ENCODE results near the gene MAN1B1. TPM values are rescaled to one million over a fixed set of nuclear protein-coding genes. Genes with fewer than 3 reads are reported as not detected.

The MAN1B1 gene
- total and polyA plus RNA-seq, 2 donors (not counting 1 experiment from before 2014, with no cell fraction given) = 45.5 to 96.6 TPM

DNA sequence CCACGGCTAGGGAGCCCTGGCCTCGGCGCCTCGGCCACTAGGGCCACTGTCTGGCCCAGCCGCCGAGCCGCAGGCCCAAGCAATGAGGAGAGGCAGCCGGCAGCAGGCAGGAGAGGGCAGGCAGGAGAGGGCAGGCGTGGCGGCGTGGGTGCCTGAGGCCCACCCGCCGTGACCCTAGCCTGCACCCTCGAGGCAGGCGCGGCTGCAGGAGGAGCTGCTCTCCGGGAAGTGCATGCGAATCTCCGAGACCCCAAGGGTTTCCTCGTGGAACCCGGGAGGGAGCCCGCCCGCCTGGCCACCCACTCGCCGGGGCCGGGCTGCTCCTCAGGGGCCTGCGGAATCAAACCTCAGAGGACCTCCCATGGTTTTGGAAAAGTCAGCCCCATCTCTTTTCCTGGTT, 61.5 kb downstream of the MAN1B1 start:
- Histone ChIP-seq H3K9ac (ENCODE audit: insufficient read depth, low read length) (no peak overlapping the region), H3K27ac (ENCODE audit: insufficient read depth, low read length) (no peak overlapping the region), H3K36me3 (ENCODE audit: control insufficient read depth, insufficient read depth, low read length) (no peaks in the 10 kb centered on the region), H4K20me1 (ENCODE audit: control insufficient read depth, extremely low read depth, insufficient read depth, low read length) (no peaks in the 10 kb centered on the region), H3K79me2 (ENCODE audit: control insufficient read depth, insufficient read depth, low read length) (no peaks in the 10 kb centered on the region), H3K4me1 (ENCODE audit: control insufficient read depth, extremely low read depth, insufficient read depth, low read length) (no peaks in the 10 kb centered on the region), H3K27me3 (ENCODE audit: control insufficient read depth, insufficient read depth, low read length) (no peaks in the 10 kb centered on the region), H2AFZ (ENCODE audit: low read length) (no peak overlapping the region), H3K9me3 (ENCODE audit: control insufficient read depth, insufficient read depth, low read depth, low read length) (no peaks in the 10 kb centered on the region), H3K4me3 (replicated peaks in 1 of 4; ENCODE audit: control extremely low read depth in 1 of 4, insufficient read depth in 1 of 4, low read depth in 3 of 4, low read length in 4 of 4) (no peak overlapping the region), H3K4me2 (ENCODE audit: extremely low read depth, insufficient read depth, low read length) (no peak overlapping the region)
- TF ChIP-seq, protein P1, sequence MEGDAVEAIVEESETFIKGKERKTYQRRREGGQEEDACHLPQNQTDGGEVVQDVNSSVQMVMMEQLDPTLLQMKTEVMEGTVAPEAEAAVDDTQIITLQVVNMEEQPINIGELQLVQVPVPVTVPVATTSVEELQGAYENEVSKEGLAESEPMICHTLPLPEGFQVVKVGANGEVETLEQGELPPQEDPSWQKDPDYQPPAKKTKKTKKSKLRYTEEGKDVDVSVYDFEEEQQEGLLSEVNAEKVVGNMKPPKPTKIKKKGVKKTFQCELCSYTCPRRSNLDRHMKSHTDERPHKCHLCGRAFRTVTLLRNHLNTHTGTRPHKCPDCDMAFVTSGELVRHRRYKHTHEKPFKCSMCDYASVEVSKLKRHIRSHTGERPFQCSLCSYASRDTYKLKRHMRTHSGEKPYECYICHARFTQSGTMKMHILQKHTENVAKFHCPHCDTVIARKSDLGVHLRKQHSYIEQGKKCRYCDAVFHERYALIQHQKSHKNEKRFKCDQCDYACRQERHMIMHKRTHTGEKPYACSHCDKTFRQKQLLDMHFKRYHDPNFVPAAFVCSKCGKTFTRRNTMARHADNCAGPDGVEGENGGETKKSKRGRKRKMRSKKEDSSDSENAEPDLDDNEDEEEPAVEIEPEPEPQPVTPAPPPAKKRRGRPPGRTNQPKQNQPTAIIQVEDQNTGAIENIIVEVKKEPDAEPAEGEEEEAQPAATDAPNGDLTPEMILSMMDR (conservative IDR thresholded peaks at IDR 0.05 in 1 of 2, IDR thresholded peaks at IDR 0.05 in 1 of 2; ENCODE audit: low read depth in 1 of 2, low read length in 2 of 2) = no peak
- TF ChIP-seq EZH2 (IDR thresholded peaks at IDR 0.05; ENCODE audit: low read length, missing control alignments) = no peak
- no peak for DNase-seq (ENCODE audit: low read depth in 2 of 2)

DNA sequence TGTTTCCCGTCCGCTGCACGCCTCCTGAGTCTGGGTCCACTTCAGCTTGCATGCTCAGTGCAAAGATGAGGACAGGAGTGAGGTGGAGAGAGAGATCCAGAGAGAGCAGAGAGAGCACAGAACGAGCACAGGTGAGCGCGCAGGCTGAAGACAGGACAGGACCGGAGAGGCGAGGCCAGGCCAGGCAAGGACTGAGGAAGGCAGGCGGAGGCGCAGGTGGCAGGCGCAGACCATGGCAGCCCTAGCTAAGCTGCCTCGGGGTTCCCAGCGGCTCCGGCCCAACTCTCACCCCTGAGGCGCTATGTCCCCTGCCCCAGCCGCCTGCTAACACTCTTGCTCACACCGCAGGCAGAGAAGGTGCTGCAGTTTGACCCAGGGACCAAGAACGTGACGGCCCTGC, 61.9 kb downstream of the MAN1B1 start:
- Histone ChIP-seq H4K20me1 (ENCODE audit: control insufficient read depth, extremely low read depth, insufficient read depth, low read length) (no peaks in the 10 kb centered on the region), H3K9ac (ENCODE audit: insufficient read depth, low read length) (no peak overlapping the region), H3K36me3 (ENCODE audit: control insufficient read depth, insufficient read depth, low read length) (no peaks in the 10 kb centered on the region), H3K27ac (ENCODE audit: insufficient read depth, low read length) (no peak overlapping the region), H3K9me3 (ENCODE audit: control insufficient read depth, insufficient read depth, low read depth, low read length) (no peaks in the 10 kb centered on the region), H3K27me3 (ENCODE audit: control insufficient read depth, insufficient read depth, low read length) (no peaks in the 10 kb centered on the region), H2AFZ (ENCODE audit: low read length) (no peak overlapping the region), H3K79me2 (ENCODE audit: control insufficient read depth, insufficient read depth, low read length) (no peaks in the 10 kb centered on the region), H3K4me1 (ENCODE audit: control insufficient read depth, extremely low read depth, insufficient read depth, low read length) (no peaks in the 10 kb centered on the region), H3K4me3 (replicated peaks in 1 of 4; ENCODE audit: control extremely low read depth in 1 of 4, insufficient read depth in 1 of 4, low read depth in 3 of 4, low read length in 4 of 4) (no peak overlapping the region), H3K4me2 (ENCODE audit: extremely low read depth, insufficient read depth, low read length) (no peak overlapping the region)
- TF ChIP-seq, protein P1 (conservative IDR thresholded peaks at IDR 0.05 in 1 of 2, IDR thresholded peaks at IDR 0.05 in 1 of 2; ENCODE audit: low read depth in 1 of 2, low read length in 2 of 2) = no peak
- TF ChIP-seq EZH2 (IDR thresholded peaks at IDR 0.05; ENCODE audit: low read length, missing control alignments) = no peak
- no peak for DNase-seq (ENCODE audit: low read depth in 2 of 2)

DNA sequence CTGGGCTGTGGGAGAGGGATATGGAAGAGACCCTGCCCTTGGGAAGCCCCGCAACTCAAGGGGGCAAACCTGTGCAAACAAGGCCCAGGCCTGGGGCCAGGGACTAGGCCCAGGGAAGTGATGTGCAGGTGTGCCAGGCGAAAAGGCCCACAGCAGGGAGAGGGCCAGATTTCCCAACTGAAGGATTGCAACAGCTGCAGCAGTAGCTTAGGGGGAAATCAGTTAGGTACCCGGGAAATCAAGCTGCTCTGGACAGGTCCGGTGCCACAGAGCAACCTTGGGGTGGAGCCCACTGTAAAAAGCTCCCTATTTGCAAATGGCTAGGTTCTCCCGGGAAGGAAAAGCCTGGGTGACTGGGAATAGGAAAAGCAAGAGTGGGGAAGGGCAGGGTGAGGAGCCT, 62.6 kb downstream of the MAN1B1 start:
- Histone ChIP-seq H3K4me1 (ENCODE audit: control insufficient read depth, extremely low read depth, insufficient read depth, low read length) (no peaks in the 10 kb centered on the region), H3K79me2 (ENCODE audit: control insufficient read depth, insufficient read depth, low read length) (no peaks in the 10 kb centered on the region), H3K27me3 (ENCODE audit: control insufficient read depth, insufficient read depth, low read length) (no peaks in the 10 kb centered on the region), H3K27ac (ENCODE audit: insufficient read depth, low read length) (no peak overlapping the region), H4K20me1 (ENCODE audit: control insufficient read depth, extremely low read depth, insufficient read depth, low read length) (no peaks in the 10 kb centered on the region), H3K36me3 (ENCODE audit: control insufficient read depth, insufficient read depth, low read length) (no peaks in the 10 kb centered on the region), H3K9ac (ENCODE audit: insufficient read depth, low read length) (no peak overlapping the region), H3K4me2 (ENCODE audit: extremely low read depth, insufficient read depth, low read length) (no peak overlapping the region), H3K9me3 (ENCODE audit: control insufficient read depth, insufficient read depth, low read depth, low read length) (no peaks in the 10 kb centered on the region), H3K4me3 (replicated peaks in 1 of 4; ENCODE audit: control extremely low read depth in 1 of 4, insufficient read depth in 1 of 4, low read depth in 3 of 4, low read length in 4 of 4) (no peak overlapping the region), H2AFZ (ENCODE audit: low read length) (no peak overlapping the region)
- TF ChIP-seq EZH2 (IDR thresholded peaks at IDR 0.05; ENCODE audit: low read length, missing control alignments) = no peak
- TF ChIP-seq, protein P1 (conservative IDR thresholded peaks at IDR 0.05 in 1 of 2, IDR thresholded peaks at IDR 0.05 in 1 of 2; ENCODE audit: low read depth in 1 of 2, low read length in 2 of 2) = no peak
- DNase-seq (ENCODE audit: low read depth in 2 of 2) = no peak

All from fibroblast of lung (primary cell).